PC-3 (cell line): ENCODE data around the gene PAX2. TPM values are rescaled to one million over a fixed set of nuclear protein-coding genes. Genes with fewer than 3 reads are reported as not detected.
"Not testable (repeated sequence)": the region's sequence is repeated elsewhere in the genome, so short reads cannot be mapped to it uniquely, and the experiment has no call there.

Experiments used
- ATAC-seq: fragments of 200-7000 bp; cut with Tn5 transposase; 2 replicates; pipeline ENCODE4 v1.9.1; 2020; ENCODE audit warnings: mild to moderate bottlenecking, moderate library complexity
- BruUV-seq: library from RNA; stranded (reverse); fragments of 400-500 nt; replicated peaks from 2 replicates; lab custom pipeline; 2021; lab: Mats Ljungman, UMichigan
- CTCF ChIA-PET: fragments of 300-600 bp; sonication (Branson Sonifier 250); formaldehyde crosslinking; loops from one replicate; lab custom pipeline; 2022; ENCODE audit warnings: antibody characterized with exemption; lab: Charles Lee
- POLR2A ChIA-PET: fragments of 300-600 bp; sonication (Branson Sonifier 250); formaldehyde crosslinking; loops from one replicate; lab custom pipeline; 2022; ENCODE audit warnings: antibody characterized with exemption; ENCODE audit not compliant: unreplicated experiment; lab: Charles Lee
- DNase-seq: peaks from one replicate; pipeline ENCODE4 v3.0.0-alpha.2; 2015
- H2AFZ ChIP-seq: fragments of 300-600 bp; sonication (generic); 2 replicates; pipeline ENCODE4 v1.6.0; 2016; ENCODE audit warnings: antibody characterized with exemption, low read length
- H3F3A ChIP-seq: fragments of 300-600 bp; sonication (generic); one replicate; pipeline ENCODE4 v1.6.0; 2017; ENCODE audit warnings: antibody characterized with exemption, low read length, control low read depth, mild to moderate bottlenecking; ENCODE audit not compliant: unreplicated experiment
- H3K27ac ChIP-seq: fragments of 300-600 bp; sonication (generic); 2 replicates; pipeline ENCODE4 v1.5.1; 2016; ENCODE audit warnings: mild to moderate bottlenecking, low read length
- H3K27me3 ChIP-seq: fragments of 300-600 bp; sonication (generic); 2 replicates; pipeline ENCODE4 v1.6.1; 2016; ENCODE audit warnings: low read length, mixed read lengths
- H3K36me3 ChIP-seq: fragments of 300-600 bp; sonication (generic); 2 replicates; pipeline ENCODE4 v1.6.1; 2016; ENCODE audit warnings: low read depth, mixed run types, low read length, mixed read lengths
- H3K4me1 ChIP-seq: fragments of 300-600 bp; sonication (generic); 2 replicates; pipeline ENCODE4 v1.5.1; 2016; ENCODE audit warnings: low read length; ENCODE audit not compliant: insufficient read depth
- H3K4me2 ChIP-seq: fragments of 300-600 bp; sonication (generic); 2 replicates; pipeline ENCODE4 v1.6.0; 2016; ENCODE audit warnings: low read length
- H3K4me3 ChIP-seq: fragments of 300-600 bp; sonication (generic); 2 replicates; pipeline ENCODE4 v1.5.1; 2016; ENCODE audit warnings: mild to moderate bottlenecking, low read length, mixed read lengths
- H3K79me2 ChIP-seq: fragments of 300-600 bp; sonication (generic); 2 replicates; pipeline ENCODE4 v1.6.1; 2017; ENCODE audit warnings: low read length, mixed read lengths
- H3K9ac ChIP-seq: fragments of 300-600 bp; sonication (generic); 2 replicates; pipeline ENCODE4 v1.6.0; 2016; ENCODE audit warnings: mild to moderate bottlenecking, low read length
- H3K9me2 ChIP-seq: fragments of 300-600 bp; sonication (generic); replicated peaks from 2 replicates; pipeline ENCODE4 v1.6.1; 2016; ENCODE audit warnings: mixed run types, low read length, mixed read lengths
- H3K9me3 ChIP-seq: fragments of 300-600 bp; sonication (generic); 2 replicates; pipeline ENCODE4 v1.6.1; 2016; ENCODE audit warnings: low read length, mixed read lengths
- H4K20me1 ChIP-seq: fragments of 300-600 bp; sonication (generic); 2 replicates; pipeline ENCODE4 v1.6.1; 2016; ENCODE audit warnings: low read length, mixed read lengths
- CTCF ChIP-seq: fragments of 300-600 bp; sonication (generic); conservative IDR thresholded peaks from 2 replicates; pipeline ENCODE4 v1.5.1; 2017; ENCODE audit warnings: antibody characterized with exemption, low read depth, mild to moderate bottlenecking, low read length
- EZH2 ChIP-seq: fragments of 300-600 bp; sonication (generic); IDR thresholded peaks from one replicate; pipeline ENCODE4 v1.6.1; 2017; ENCODE audit warnings: antibody characterized with exemption, mild to moderate bottlenecking, low read length; ENCODE audit not compliant: unreplicated experiment
- EZH2phosphoT487 ChIP-seq: fragments of 300-600 bp; sonication (generic); IDR thresholded peaks from 2 replicates; pipeline ENCODE4 v1.6.1; 2018; ENCODE audit warnings: mild to moderate bottlenecking, antibody characterized with exemption, low read length, borderline replicate concordance
- intact Hi-C: fragments of 100-400 bp; cut with micrococcal nuclease; formaldehyde crosslinking; loops from 2 replicates; pipeline ENCODE4 v1.9.0; 2023
- total RNA-seq: library from RNA; depleted of rRNA; stranded (reverse); fragments of >200 nt; gene quantifications from 2 replicates; pipeline ENCODE4 v1.2.3, GENCODE V29; 2014

The PAX2 gene
- total RNA-seq, 1 experiment from 2014 or later = not detected

- H2AFZ ChIP-seq = no peak overlapping the region
- no peak for TF ChIP-seq EZH2phosphoT487
- TF ChIP-seq EZH2 = no peak
- no peak for TF ChIP-seq CTCF
- no peak overlapping the region for H3K4me2 ChIP-seq
- H3K27me3 ChIP-seq = peaks cover 26% of the 10 kb centered on the region
- DNase-seq (peak; percentile 50), ATAC-seq (no peak)
- H3K9me3 ChIP-seq = no peaks in the 10 kb centered on the region
- intact Hi-C loops = no loop called here
- no TSS peak for BruUV-seq
- no peaks in the 10 kb centered on the region for H3F3A ChIP-seq
- ChIA-PET POLR2A (no interaction called here), CTCF (no interaction called here)
- no peak overlapping the region for H3K4me3 ChIP-seq
- H4K20me1 ChIP-seq = no peaks in the 10 kb centered on the region
- no peak overlapping the region for H3K9ac ChIP-seq
- H3K9me2 ChIP-seq = no peaks in the 10 kb centered on the region
- no peaks in the 10 kb centered on the region for H3K79me2 ChIP-seq
- no peak overlapping the region for H3K27ac ChIP-seq
- H3K36me3 ChIP-seq = no peaks in the 10 kb centered on the region
- H3K4me1 ChIP-seq = no peaks in the 10 kb centered on the region
These were observed 48.3 kb upstream of the PAX2 start for GRCh38 chr10:100697070-100697469.

GRCh38 chr10:100697631-100698030 lies 47.8 kb upstream of the PAX2 start:
- no peaks in the 10 kb centered on the region for H3K36me3 ChIP-seq
- H3K4me2 ChIP-seq = no peak overlapping the region
- H2AFZ ChIP-seq = no peak overlapping the region
- BruUV-seq = no TSS peak
- no peak for ATAC-seq
- H3K9me3 ChIP-seq = no peaks in the 10 kb centered on the region
- TF ChIP-seq EZH2phosphoT487 = no peak
- ChIA-PET CTCF (no interaction called here), POLR2A (no interaction called here)
- H3K9me2 ChIP-seq = no peaks in the 10 kb centered on the region
- H3K27me3 ChIP-seq = peaks cover 26% of the 10 kb centered on the region
- no peaks in the 10 kb centered on the region for H3K4me1 ChIP-seq
- no peak overlapping the region for H3K27ac ChIP-seq
- no peak overlapping the region for H3K4me3 ChIP-seq
- H3K79me2 ChIP-seq = no peaks in the 10 kb centered on the region
- intact Hi-C loops = no loop called here
- no peaks in the 10 kb centered on the region for H4K20me1 ChIP-seq
- no peak for DNase-seq
- H3F3A ChIP-seq = no peaks in the 10 kb centered on the region
- H3K9ac ChIP-seq = no peak overlapping the region

GRCh38 chr10:100701704-100702103 lies 43.7 kb upstream of the PAX2 start:
- H3K36me3 ChIP-seq, intact Hi-C loops, POLR2A ChIA-PET, H3F3A ChIP-seq, H3K4me3 ChIP-seq, H3K9ac ChIP-seq, H3K4me1 ChIP-seq, DNase-seq, CTCF ChIA-PET, H3K9me3 ChIP-seq, H3K9me2 ChIP-seq, ATAC-seq, H2AFZ ChIP-seq, BruUV-seq, H3K27ac ChIP-seq, H4K20me1 ChIP-seq, H3K4me2 ChIP-seq, H3K79me2 ChIP-seq: not testable (repeated sequence)
- peaks cover 30% of the 10 kb centered on the region for H3K27me3 ChIP-seq

GRCh38 chr10:100705139-100705538 lies 40.2 kb upstream of the PAX2 start:
- ATAC-seq = no peak
- no peak for DNase-seq
- no peak overlapping the region for H3K9ac ChIP-seq
- H4K20me1 ChIP-seq = no peaks in the 10 kb centered on the region
- no peaks in the 10 kb centered on the region for H3K9me3 ChIP-seq
- intact Hi-C loops = no loop called here
- no peak overlapping the region for H3K27ac ChIP-seq
- no peaks in the 10 kb centered on the region for H3F3A ChIP-seq
- no peaks in the 10 kb centered on the region for H3K4me1 ChIP-seq
- no peaks in the 10 kb centered on the region for H3K36me3 ChIP-seq
- no peak overlapping the region for H2AFZ ChIP-seq
- ChIA-PET POLR2A (no interaction called here), CTCF (no interaction called here)
- no peak overlapping the region for H3K4me2 ChIP-seq
- H3K27me3 ChIP-seq = peaks cover 22% of the 10 kb centered on the region
- no peaks in the 10 kb centered on the region for H3K9me2 ChIP-seq
- no TSS peak for BruUV-seq
- H3K79me2 ChIP-seq = no peaks in the 10 kb centered on the region
- TF ChIP-seq EZH2 = no peak
- no peak overlapping the region for H3K4me3 ChIP-seq
